Measurements from ENCODE around the gene FMN2.

FMN2 gene

GRCh38 chr1:240344918-240345317 is 253.2 kb downstream of the FMN2 start:
- Mint-ChIP-seq H3K4me3 (no peak overlapping the region), H3K36me3 (no peaks in the 10 kb centered on the region), H3K9me3 (peaks cover 5% of the 10 kb centered on the region), H3K27ac (no peak overlapping the region), H3K4me1 (no peaks in the 10 kb centered on the region)
- ATAC-seq = no peak
- no peak for DNase-seq (ENCODE audit: low spot score in 2 of 2)

GRCh38 chr1:240349695-240350094 is 258.0 kb downstream of the FMN2 start:
- no peak overlapping the region for H3K27ac Mint-ChIP-seq
- no peaks in the 10 kb centered on the region for H3K36me3 Mint-ChIP-seq
- H3K4me3 Mint-ChIP-seq = no peak overlapping the region
- no peaks in the 10 kb centered on the region for H3K4me1 Mint-ChIP-seq
- DNase-seq (ENCODE audit: low spot score in 2 of 2) = no peak
- peaks cover 13% of the 10 kb centered on the region for H3K9me3 Mint-ChIP-seq
- no peak for ATAC-seq

GRCh38 chr1:240350910-240351331 is 259.2 kb downstream of the FMN2 start:
- no peaks in the 10 kb centered on the region for H3K36me3 Mint-ChIP-seq
- ATAC-seq (no peak), DNase-seq (ENCODE audit: low spot score in 2 of 2) (no peak)
- no peak overlapping the region for H3K4me3 Mint-ChIP-seq
- peaks cover 13% of the 10 kb centered on the region for H3K9me3 Mint-ChIP-seq
- H3K4me1 Mint-ChIP-seq = no peaks in the 10 kb centered on the region
- H3K27ac Mint-ChIP-seq = no peak overlapping the region

GRCh38 chr1:240351690-240352089 is 260.0 kb downstream of the FMN2 start:
- Mint-ChIP-seq H3K4me3 (no peak overlapping the region), H3K4me1 (no peaks in the 10 kb centered on the region), H3K36me3 (no peaks in the 10 kb centered on the region), H3K9me3 (peaks cover 13% of the 10 kb centered on the region), H3K27ac (no peak overlapping the region)
- ATAC-seq (no peak), DNase-seq (ENCODE audit: low spot score in 2 of 2) (no peak)

GRCh38 chr1:240352769-240353168 is 261.1 kb downstream of the FMN2 start:
- Mint-ChIP-seq H3K27ac (no peak overlapping the region), H3K9me3 (peaks cover 10% of the 10 kb centered on the region), H3K36me3 (no peaks in the 10 kb centered on the region), H3K4me3 (no peak overlapping the region), H3K4me1 (no peaks in the 10 kb centered on the region)
- DNase-seq (ENCODE audit: low spot score in 2 of 2) = no peak
- ATAC-seq = no peak

DNA sequence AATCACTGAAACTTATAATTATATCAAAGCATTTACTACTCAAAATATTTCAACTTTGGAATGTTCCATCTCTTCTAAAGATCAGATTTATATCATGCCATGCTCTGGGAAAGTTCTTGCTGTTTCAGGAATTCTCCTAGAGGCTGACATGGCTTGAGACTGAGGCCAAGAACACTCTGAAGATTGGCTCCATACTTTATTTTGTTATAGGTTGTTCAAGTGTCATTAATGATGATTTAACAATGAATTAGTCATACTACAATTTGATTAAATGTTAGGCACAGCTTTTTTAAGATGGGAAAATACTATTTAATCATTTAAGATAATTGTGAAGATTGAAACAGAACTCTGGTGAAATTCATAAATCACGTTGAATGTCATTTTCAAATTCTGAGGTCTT is 264.9 kb downstream of the FMN2 start:
- H3K36me3 Mint-ChIP-seq = no peaks in the 10 kb centered on the region
- no peak for DNase-seq (ENCODE audit: low spot score in 2 of 2)
- peaks cover 11% of the 10 kb centered on the region for H3K9me3 Mint-ChIP-seq
- no peak for ATAC-seq
- no peaks in the 10 kb centered on the region for H3K4me1 Mint-ChIP-seq
- no peak overlapping the region for H3K4me3 Mint-ChIP-seq
- H3K27ac Mint-ChIP-seq = no peak overlapping the region

DNA sequence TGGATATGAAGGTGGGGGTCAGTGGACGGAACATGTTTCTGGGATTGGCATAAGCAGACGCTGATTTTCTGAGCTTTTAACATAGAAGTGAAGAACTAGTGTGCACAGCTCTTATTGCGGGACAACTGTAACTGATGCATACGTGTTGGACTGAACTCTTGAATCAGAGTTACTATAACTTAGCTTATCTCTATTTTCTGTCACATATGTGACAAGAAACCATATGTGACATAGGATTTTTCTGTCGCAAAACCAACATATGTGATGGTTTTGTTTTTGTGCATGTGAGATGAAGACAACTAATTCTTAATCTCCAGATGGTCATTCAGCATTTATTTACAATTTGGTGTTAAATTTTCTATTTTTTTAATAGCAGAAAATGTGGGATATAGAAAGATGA is 270.4 kb downstream of the FMN2 start:
- Mint-ChIP-seq H3K4me1 (no peaks in the 10 kb centered on the region), H3K27ac (no peak overlapping the region), H3K4me3 (no peak overlapping the region), H3K36me3 (no peaks in the 10 kb centered on the region), H3K9me3 (peaks cover 6% of the 10 kb centered on the region)
- DNase-seq (ENCODE audit: low spot score in 2 of 2) = no peak
- ATAC-seq = no peak

DNA sequence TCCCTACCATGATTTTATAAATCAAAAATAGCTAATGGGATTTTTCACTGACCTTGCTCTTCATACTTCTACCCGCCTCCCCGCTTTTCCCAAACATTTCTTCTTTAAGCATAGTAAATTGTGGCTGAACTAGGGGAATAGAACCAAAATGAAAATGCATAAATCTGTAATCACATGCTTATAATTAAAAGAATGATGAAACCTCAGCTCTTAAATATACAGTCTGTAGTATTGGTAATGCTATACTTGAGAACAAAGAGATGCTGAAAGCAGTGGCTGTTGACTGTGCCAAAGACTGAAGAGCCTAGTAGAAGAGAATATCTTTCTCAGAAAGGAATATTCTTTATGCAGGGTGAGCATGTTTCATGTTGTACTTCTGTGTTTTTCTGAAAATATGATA is 271.1 kb downstream of the FMN2 start:
- H3K4me1 Mint-ChIP-seq = no peaks in the 10 kb centered on the region
- H3K36me3 Mint-ChIP-seq = no peaks in the 10 kb centered on the region
- no peak overlapping the region for H3K27ac Mint-ChIP-seq
- ATAC-seq (no peak), DNase-seq (ENCODE audit: low spot score in 2 of 2) (no peak)
- no peak overlapping the region for H3K4me3 Mint-ChIP-seq
- H3K9me3 Mint-ChIP-seq = peaks cover 6% of the 10 kb centered on the region

GRCh38 chr1:240363315-240363714 is 271.6 kb downstream of the FMN2 start:
- Mint-ChIP-seq H3K9me3 (peaks cover 6% of the 10 kb centered on the region), H3K4me3 (no peak overlapping the region), H3K27ac (no peak overlapping the region), H3K36me3 (no peaks in the 10 kb centered on the region), H3K4me1 (no peaks in the 10 kb centered on the region)
- DNase-seq (ENCODE audit: low spot score in 2 of 2) = no peak
- no peak for ATAC-seq

DNA sequence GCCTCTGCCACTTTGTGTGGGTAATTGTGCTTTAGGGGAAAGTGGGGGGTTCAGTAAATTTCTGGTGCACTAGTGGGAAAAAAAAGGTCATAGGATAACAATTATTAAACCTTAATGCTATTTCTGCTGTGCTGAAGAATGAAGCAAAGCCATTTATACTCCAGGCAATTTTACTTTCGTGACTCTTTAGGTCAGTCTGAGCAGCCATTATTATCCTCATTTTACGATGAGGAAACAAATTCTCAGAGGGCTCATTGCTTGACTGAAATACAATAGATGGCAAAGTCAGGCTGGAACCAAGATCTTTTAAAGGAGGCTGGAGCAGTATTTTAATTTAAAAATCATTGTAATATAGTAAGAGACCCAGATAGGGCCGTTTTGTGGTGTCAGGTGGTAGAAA is 272.2 kb downstream of the FMN2 start:
- no peak for ATAC-seq
- DNase-seq (ENCODE audit: low spot score in 2 of 2) = no peak
- Mint-ChIP-seq H3K27ac (no peak overlapping the region), H3K9me3 (peaks cover 6% of the 10 kb centered on the region), H3K4me3 (no peak overlapping the region), H3K4me1 (no peaks in the 10 kb centered on the region), H3K36me3 (no peaks in the 10 kb centered on the region)

GRCh38 chr1:240366636-240367035 is 275.0 kb downstream of the FMN2 start:
- Mint-ChIP-seq H3K4me1 (no peaks in the 10 kb centered on the region), H3K27ac (no peak overlapping the region), H3K36me3 (no peaks in the 10 kb centered on the region), H3K4me3 (no peak overlapping the region), H3K9me3 (peaks cover 5% of the 10 kb centered on the region)
- DNase-seq (ENCODE audit: low spot score in 2 of 2) (no peak), ATAC-seq (no peak)

GRCh38 chr1:240385551-240385950 is 293.9 kb downstream of the FMN2 start:
- Mint-ChIP-seq H3K4me1 (no peaks in the 10 kb centered on the region), H3K9me3 (peaks cover 13% of the 10 kb centered on the region), H3K36me3 (no peaks in the 10 kb centered on the region), H3K4me3 (no peak overlapping the region), H3K27ac (no peak overlapping the region)
- ATAC-seq = no peak
- DNase-seq (ENCODE audit: low spot score in 2 of 2) = no peak

DNA sequence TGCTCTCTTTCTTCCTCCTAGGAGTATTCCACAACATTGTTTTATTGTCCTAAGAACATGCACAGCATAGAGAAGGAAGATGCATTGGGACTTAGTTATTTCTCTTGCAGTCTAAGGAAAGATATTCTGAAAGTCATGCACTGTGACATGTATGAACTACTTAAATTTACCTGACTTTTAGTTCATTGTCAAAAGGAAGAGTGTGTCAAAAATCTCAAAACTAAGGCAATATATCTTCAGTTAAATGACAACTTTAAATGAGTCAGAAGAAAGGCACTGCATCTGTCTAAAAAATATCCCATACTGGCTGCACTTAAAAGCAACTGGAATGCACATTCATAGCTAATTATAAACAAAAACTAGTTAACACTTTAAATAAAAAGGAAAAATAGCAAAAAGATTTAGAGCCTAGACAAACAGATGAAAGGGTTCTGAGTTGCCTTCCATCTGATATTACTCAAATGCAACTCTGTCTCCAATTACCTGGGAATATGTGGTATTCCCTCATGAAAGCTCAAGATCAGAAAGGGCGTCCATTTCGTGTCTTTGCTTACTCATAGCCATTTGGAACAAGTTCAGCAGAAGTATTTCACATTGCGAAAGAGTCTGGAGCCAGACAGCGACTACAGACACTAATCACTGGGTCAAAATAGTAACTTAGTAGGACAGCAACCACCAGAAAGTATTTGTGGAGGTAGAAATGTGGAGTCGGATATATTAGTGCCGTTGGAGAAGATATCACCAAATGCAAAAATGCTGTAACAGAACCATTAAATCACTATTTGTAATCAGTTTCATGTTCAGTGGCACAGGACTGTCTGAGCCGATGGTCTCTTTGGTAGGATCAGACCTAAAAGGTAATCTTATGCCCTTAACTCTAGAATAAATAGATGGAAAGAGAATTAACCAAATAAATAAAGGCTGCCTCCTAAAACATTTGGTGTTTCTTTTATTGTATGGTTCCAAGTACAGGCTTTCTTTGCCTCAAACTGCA is 294.6 kb downstream of the FMN2 start:
- no peak for DNase-seq (ENCODE audit: low spot score in 2 of 2)
- H3K36me3 Mint-ChIP-seq = no peaks in the 10 kb centered on the region
- no peak for ATAC-seq
- H3K27ac Mint-ChIP-seq = no peak overlapping the region
- H3K4me1 Mint-ChIP-seq = no peaks in the 10 kb centered on the region
- H3K9me3 Mint-ChIP-seq = peaks cover 8% of the 10 kb centered on the region
- H3K4me3 Mint-ChIP-seq = no peak overlapping the region

DNA sequence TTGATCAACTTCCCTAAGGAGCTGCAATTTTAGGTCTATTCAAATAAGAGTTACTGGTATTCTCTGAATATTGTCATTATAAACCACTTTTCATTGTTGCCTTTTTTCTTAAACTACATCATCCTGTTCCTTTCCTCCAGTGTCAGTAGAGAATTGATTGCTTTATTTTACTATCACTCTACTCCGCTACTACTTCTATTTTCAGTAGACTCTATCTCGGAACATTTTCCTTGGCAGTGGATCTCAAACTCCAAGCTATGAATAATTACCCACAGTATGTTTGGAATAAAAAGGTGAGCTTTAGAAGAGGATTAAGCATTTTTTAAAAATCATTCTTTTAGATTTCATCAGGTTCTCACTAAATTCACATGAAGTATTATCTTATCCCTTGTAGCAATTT is 295.4 kb downstream of the FMN2 start:
- peaks cover 6% of the 10 kb centered on the region for H3K9me3 Mint-ChIP-seq
- H3K36me3 Mint-ChIP-seq = no peaks in the 10 kb centered on the region
- no peaks in the 10 kb centered on the region for H3K4me1 Mint-ChIP-seq
- no peak overlapping the region for H3K4me3 Mint-ChIP-seq
- ATAC-seq (no peak), DNase-seq (ENCODE audit: low spot score in 2 of 2) (no peak)
- H3K27ac Mint-ChIP-seq = no peak overlapping the region

DNA sequence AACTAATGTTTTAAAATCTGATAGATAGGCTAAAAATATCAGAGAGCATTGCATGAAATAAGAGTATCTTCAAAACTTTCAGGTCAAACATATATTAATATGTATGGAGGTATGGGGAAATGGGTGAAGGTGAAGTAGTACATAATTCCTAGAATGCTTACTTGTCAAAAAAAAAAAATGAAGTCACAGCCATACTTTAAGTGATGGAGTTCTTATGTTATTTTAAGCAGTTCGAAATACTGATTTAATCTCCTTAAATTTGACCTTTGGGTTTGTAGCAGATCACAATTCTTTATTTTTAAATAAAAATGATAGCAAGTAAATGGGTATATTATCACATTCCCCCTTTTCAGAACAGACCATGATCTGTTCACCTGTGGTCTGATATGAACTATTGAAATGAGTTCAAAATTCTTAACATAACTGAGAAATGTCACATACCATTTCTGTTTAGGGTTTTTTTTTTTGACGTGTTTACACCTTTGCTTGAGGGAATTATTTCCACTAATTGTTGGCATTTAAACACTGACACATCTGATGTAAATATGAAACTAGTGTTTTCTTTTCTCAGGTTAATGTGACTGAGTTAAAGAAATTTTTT is 300.1 kb downstream of the FMN2 start:
- no peak overlapping the region for H3K4me3 Mint-ChIP-seq
- no peak for ATAC-seq
- H3K36me3 Mint-ChIP-seq = no peaks in the 10 kb centered on the region
- no peak for DNase-seq (ENCODE audit: low spot score in 2 of 2)
- H3K9me3 Mint-ChIP-seq = peaks cover 5% of the 10 kb centered on the region
- no peaks in the 10 kb centered on the region for H3K4me1 Mint-ChIP-seq
- H3K27ac Mint-ChIP-seq = no peak overlapping the region

DNA sequence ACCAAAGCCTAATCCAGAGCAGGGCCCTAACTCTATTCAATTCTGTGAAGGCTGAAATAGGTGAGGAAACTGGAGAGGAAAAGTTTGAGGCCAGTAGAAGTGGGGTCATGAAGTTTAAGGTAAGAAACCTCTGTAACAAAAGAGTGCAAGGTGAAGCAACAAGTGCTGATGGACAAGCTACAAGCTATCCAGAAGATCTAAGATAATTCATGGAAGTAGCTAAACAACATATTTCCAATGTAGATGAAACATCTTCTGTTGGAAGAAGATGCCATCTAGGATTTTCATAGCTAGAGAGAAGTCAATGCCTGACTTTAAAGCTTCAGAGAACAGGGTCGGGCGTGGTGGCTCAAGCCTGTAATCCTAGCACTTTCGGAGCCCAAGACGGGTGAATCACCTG is 302.7 kb downstream of the FMN2 start:
- H3K36me3 Mint-ChIP-seq = no peaks in the 10 kb centered on the region

More for the DNA sequence above, 302.7 kb downstream of the FMN2 start:
- H3K4me1 Mint-ChIP-seq = no peaks in the 10 kb centered on the region
- H3K4me3 Mint-ChIP-seq = no peak overlapping the region
- H3K27ac Mint-ChIP-seq = no peak overlapping the region
- ATAC-seq (no peak), DNase-seq (ENCODE audit: low spot score in 2 of 2) (no peak)
- H3K9me3 Mint-ChIP-seq = peaks cover 5% of the 10 kb centered on the region

Measured in stimulated activated effector memory CD8-positive, alpha-beta T cell treated with anti-CD3 and anti-CD28 coated beads, Interleukin-12 subunit alpha, Interleukin-12 subunit beta, amount 100 ng/mL, for 72 hours (primary cell).